Nasal cavity respiratory epithelium epithelial cell of viscerocranial mucosa (primary cell): Measurements from ENCODE around the gene LETMD1. TPM values are rescaled to one million over a fixed set of nuclear protein-coding genes. Genes with fewer than 3 reads are reported as not detected.

Experiments used
- total RNA-seq: library from RNA; depleted of rRNA; stranded (reverse); fragments of >200 nt; gene quantifications from 2 replicates; pipeline ENCODE4 v1.2.3, GENCODE V29; 2014

The LETMD1 gene, protein sequence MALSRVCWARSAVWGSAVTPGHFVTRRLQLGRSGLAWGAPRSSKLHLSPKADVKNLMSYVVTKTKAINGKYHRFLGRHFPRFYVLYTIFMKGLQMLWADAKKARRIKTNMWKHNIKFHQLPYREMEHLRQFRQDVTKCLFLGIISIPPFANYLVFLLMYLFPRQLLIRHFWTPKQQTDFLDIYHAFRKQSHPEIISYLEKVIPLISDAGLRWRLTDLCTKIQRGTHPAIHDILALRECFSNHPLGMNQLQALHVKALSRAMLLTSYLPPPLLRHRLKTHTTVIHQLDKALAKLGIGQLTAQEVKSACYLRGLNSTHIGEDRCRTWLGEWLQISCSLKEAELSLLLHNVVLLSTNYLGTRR
- total RNA-seq, result 45.8 and 54.7 TPM in 2 replicates

DNA sequence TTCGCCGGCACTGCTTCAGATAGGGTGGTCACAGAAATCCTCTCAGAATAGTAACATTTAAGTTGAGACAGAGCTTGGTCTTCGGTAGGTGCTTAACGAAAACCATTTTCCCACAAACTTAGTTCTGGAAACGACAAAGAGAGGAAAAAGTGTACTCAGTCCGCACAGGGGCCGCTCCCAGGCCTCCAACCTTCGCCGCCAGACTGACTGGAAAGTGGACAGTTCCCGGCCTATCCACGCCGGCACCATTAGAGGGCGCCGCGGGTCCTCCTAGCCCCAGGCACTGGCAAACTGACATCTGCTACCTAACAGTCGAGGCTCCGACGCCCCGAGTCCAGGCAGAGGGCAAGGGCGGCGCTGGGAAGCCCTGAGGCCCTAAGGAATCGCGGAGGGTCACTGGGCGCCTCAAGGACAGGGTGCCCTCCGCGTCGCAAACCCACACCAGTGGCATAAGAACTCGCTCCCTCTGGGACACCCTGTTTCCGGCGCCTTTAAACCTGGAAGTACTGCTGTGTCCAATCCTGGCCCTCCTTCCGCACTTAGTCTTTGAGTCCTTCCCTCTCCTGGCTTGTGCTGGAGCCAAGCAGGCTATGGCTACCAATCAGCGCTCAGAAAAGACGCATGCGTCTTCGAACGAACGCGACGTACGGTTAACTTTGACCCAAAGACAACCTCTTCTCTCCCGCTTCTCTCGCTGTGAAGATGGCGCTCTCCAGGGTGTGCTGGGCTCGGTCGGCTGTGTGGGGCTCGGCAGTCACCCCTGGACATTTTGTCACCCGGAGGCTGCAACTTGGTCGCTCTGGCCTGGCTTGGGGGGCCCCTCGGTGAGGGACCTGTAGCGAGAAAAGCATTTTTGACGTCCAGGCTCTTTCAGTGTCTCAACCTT, at the start of gene LETMD1:
LETMD1 (plus strand) TSS at position 673 of the 886 bp plus-strand sequence; CDS start at position 703, 30 bp downstream.

DNA sequence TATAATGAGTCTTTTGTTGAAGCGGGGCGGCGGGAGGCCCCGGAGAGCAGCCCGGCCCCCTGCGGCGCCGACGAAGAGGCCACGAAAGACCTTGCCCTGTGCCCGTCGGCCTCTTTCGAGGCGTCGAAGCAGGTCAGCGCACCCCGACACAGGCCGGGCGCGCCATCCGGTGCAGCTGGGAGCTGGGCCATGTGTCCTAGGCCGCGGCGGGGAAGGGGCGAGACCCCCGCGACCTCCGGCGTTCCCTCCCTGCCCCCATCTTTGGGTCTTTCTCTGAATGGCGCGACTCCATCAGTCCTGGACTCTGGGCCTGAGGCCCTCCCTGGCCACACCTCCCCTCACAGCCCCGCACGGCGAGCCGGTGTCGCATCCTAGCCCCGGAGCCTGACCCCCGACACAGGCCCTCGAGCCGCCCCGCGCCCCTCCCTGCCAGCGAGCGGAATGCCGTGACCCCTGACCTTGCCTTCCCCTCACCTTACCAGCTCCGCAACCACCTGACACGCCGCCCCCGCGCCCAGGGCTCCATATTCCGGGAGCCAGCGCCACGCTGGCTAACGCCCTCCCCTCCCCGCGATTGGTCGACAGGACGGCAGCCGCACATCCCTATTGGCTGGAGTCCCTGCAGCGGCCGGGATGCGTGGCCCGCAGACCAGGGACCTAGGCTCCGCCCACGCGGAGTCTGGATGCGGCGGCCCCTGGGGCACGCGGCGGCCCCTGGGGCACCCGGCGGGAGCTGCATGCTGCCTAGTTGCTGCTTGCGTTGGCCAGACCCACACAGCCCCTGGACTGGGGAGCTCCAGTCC, 22.1 kb upstream of the LETMD1 start, which contains the start of gene SLC11A2:
SLC11A2 (minus strand) TSS at position 549 of the 803 bp plus-strand sequence. CDS start 15,656 bp downstream, outside the sequence.

GRCh38 chr12:51083126-51083833, 35.2 kb downstream of the LETMD1 start, which contains the start of gene CSRNP2:
CSRNP2 (minus strand) TSS chr12:51083596; CDS start chr12:51076561, 7,035 bp downstream.

Other genes with a start within 250 kb of the LETMD1 start
- not detected in 2 replicates for gene TMPRSS12, start 205.4 kb upstream of the LETMD1 start, total RNA-seq
- gene HIGD1C, start 95.8 kb upstream of the LETMD1 start, total RNA-seq, result not detected in 2 replicates
- gene SLC11A2, start 21.9 kb upstream of the LETMD1 start, total RNA-seq, result 65.8 and 75.5 TPM in 2 replicates
- gene CSRNP2, start 35.3 kb downstream of the LETMD1 start, total RNA-seq, result 25.3 and 38.0 TPM in 2 replicates
- gene TFCP2, start 124.8 kb downstream of the LETMD1 start, total RNA-seq, result 10.3 and 21.2 TPM in 2 replicates
- gene POU6F1, start 169.7 kb downstream of the LETMD1 start, total RNA-seq, result 0.34 and 1.6 TPM in 2 replicates
- 100 and 107 TPM in 2 replicates for gene DAZAP2, start 190.5 kb downstream of the LETMD1 start, total RNA-seq
- 8.9 and 24.6 TPM in 2 replicates for gene SMAGP, start 222.1 kb downstream of the LETMD1 start, total RNA-seq